ENCODE data around the gene MRTFA. TPM values are rescaled to one million over a fixed set of nuclear protein-coding genes. Genes with fewer than 3 reads are reported as not detected.

The MRTFA gene
- polyA plus RNA-seq, 2 of the 4 experiments (the other 2 are of a cell fraction): 6.8 to 48.3 TPM

DNA sequence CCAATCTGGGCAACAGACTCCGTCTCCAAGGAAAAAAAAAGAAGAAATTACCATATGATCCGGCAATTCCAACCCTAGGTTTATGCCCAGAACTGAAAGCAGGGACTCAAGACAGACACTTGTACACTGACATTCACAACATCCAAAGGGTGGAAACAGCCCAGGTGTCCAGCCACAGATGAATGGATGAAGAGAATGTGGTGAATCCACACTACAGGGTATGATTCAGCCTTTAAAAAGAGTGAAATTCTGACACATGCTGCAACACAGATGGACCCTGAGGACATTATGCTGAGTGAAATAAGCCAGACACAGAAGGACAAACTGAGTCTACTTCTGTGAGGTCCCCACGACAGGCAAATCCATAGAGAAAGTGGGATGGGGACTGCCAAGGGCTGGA, 222.2 kb downstream of the MRTFA start:
- no peak overlapping the region for H3K4me2 ChIP-seq
- ChIA-PET POLR2A (no interaction called here), CTCF (no interaction called here)
- H3K27ac ChIP-seq: no peak overlapping the region
- no peak for FAIRE-seq
- H3K9me3 ChIP-seq: no peaks in the 10 kb centered on the region
- H3K4me1 ChIP-seq: 0 out of 3 replicates have a peak, but pooled peaks cover 3% of the 10 kb centered on the region
- WGBS (ENCODE audit: missing lambda C conversion rate): 78% methylated on average over 3 of the region's 3 CpGs
- no peak; a peak in 1 of 6 replicates for ATAC-seq
- H3K4me3 ChIP-seq: no peak overlapping the region
- TF ChIP-seq MYC (IDR thresholded peaks at IDR 0.05; ENCODE audit: borderline replicate concordance, low read length): no peak
- TF ChIP-seq HOXA7 (CRISPR knock-in tag; IDR thresholded peaks at IDR 0.05): no peak
- no peak for TF ChIP-seq FOSB (CRISPR knock-in tag; IDR thresholded peaks at IDR 0.05)
- no peak for TF ChIP-seq PHF8 (IDR thresholded peaks at IDR 0.05; ENCODE audit: borderline replicate concordance, low read depth)
- TF ChIP-seq, protein P1, sequence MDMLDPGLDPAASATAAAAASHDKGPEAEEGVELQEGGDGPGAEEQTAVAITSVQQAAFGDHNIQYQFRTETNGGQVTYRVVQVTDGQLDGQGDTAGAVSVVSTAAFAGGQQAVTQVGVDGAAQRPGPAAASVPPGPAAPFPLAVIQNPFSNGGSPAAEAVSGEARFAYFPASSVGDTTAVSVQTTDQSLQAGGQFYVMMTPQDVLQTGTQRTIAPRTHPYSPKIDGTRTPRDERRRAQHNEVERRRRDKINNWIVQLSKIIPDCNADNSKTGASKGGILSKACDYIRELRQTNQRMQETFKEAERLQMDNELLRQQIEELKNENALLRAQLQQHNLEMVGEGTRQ (IDR thresholded peaks at IDR 0.05): no peak
- TF ChIP-seq EHF (CRISPR knock-in tag; IDR thresholded peaks at IDR 0.05): no peak
- TF ChIP-seq POLR2A (IDR thresholded peaks at IDR 0.05; ENCODE audit: low read length): no peak
- no peak for DNase-seq (ENCODE audit: low read depth in 1 of 2, low spot score in 1 of 2)

DNA sequence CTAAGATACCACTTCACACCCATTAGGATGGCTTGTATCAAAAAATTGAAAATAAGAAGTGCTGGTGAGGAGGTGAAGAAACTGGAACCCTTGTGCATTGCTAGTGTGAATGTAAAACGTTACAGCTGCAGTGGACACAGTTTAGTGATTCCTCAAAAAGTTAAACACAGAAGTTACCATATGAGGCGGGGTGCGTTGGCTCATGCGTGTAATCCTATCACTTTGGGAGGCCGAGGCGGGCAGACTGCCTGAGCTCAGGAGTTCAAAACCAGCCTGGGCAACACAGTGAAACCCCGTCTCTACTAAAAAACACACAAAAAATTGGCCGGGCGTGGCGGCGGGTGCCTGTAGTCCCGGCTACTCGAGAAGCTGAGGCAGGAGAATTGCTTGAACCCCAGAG, 222.6 kb downstream of the MRTFA start:
- Histone ChIP-seq H3K4me1 (0 out of 3 replicates have a peak, but pooled peaks cover 3% of the 10 kb centered on the region), H3K9me3 (no peaks in the 10 kb centered on the region), H3K4me2 (no peak overlapping the region), H3K27ac (no peak overlapping the region), H3K4me3 (no peak overlapping the region)
- no peak for ATAC-seq
- no peak for DNase-seq (ENCODE audit: low read depth in 1 of 2, low spot score in 1 of 2)
- TF ChIP-seq NPAS2 (CRISPR knock-in tag; IDR thresholded peaks at IDR 0.05; ENCODE audit: borderline replicate concordance) (no peak), CEBPB (IDR thresholded peaks at IDR 0.05) (no peak), ZC3H11A (IDR thresholded peaks at IDR 0.05) (no peak)
- POLR2A ChIA-PET: no interaction called here
- WGBS (ENCODE audit: missing lambda C conversion rate): 92% methylated on average over 13 of the region's 13 CpGs
- no peak for FAIRE-seq
- CTCF ChIA-PET: no interaction called here

DNA sequence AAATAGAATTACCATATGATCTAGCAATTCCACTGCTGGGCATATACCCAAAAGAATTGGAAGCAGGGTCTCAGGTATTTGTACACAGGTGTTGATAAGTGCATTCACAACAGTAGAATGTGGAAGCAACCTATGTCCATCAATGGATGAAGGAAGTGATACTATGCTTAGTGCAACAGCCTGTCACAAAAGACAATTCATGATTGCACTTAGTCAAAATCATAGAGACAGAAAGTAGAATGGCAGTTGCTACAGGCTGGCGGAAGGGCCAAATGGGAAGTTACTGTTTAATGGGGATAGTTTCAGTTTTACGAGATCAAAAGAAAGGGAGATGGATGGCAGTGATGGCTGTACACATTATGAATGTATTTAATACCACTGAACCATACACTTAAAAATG, 224.1 kb downstream of the MRTFA start:
- WGBS (ENCODE audit: missing lambda C conversion rate): 100% methylated on average over 2 of the region's 2 CpGs
- H3K27ac ChIP-seq: no peak overlapping the region
- POLR2A ChIA-PET: no interaction called here

DNA sequence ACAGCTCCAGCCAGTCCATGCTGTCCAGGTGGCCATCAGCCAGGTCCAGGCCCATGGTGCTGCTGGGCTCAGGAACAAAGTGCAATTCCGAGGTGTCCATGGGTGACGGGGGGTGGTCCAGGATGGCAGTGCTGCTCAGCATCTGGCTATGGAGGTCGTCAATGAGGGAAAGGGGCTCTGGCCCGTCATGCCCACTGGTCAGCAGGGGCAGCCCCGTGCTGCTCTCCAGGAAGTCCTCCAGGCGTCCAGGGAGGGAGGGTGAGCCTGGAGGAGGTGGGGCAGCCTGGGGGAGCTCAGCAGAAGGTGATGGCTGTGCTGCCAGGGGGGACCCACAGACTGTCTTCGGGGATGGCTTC, 225.0 kb downstream of the MRTFA start:
- no peak overlapping the region for H3K27ac ChIP-seq
- POLR2A ChIA-PET: no interaction called here
- H3K9me3 ChIP-seq: no peaks in the 10 kb centered on the region
- no peak overlapping the region for H3K4me2 ChIP-seq
- ATAC-seq (no peak), FAIRE-seq (no peak), DNase-seq (ENCODE audit: low read depth in 1 of 2, low spot score in 1 of 2) (no peak)
- CTCF ChIA-PET: no interaction called here
- no peak overlapping the region for H3K4me3 ChIP-seq
- H3K4me1 ChIP-seq: 0 out of 3 replicates have a peak, but pooled peaks cover 3% of the 10 kb centered on the region
- WGBS (ENCODE audit: missing lambda C conversion rate): 100% methylated on average over 1 of the region's 7 CpGs
- TF ChIP-seq CBX2 (IDR thresholded peaks at IDR 0.05; ENCODE audit: borderline replicate concordance, low read depth) (no peak), BHLHE40 (IDR thresholded peaks at IDR 0.05; ENCODE audit: low read depth, low read length) (no peak), HEYL (CRISPR knock-in tag; IDR thresholded peaks at IDR 0.05) (no peak), EP300 (IDR thresholded peaks at IDR 0.05) (no peak), GATA3 (IDR thresholded peaks at IDR 0.05; ENCODE audit: borderline replicate concordance) (no peak), MYC (IDR thresholded peaks at IDR 0.05; ENCODE audit: borderline replicate concordance, low read length) (no peak), FOXS1 (CRISPR knock-in tag; IDR thresholded peaks at IDR 0.05) (no peak), JUN (IDR thresholded peaks at IDR 0.05) (no peak), NFE2L2 (conservative IDR thresholded peaks at IDR 0.05; ENCODE audit: low read length) (no peak), NR3C1 (IDR thresholded peaks at IDR 0.05) (no peak)
- TF ChIP-seq, protein P2, sequence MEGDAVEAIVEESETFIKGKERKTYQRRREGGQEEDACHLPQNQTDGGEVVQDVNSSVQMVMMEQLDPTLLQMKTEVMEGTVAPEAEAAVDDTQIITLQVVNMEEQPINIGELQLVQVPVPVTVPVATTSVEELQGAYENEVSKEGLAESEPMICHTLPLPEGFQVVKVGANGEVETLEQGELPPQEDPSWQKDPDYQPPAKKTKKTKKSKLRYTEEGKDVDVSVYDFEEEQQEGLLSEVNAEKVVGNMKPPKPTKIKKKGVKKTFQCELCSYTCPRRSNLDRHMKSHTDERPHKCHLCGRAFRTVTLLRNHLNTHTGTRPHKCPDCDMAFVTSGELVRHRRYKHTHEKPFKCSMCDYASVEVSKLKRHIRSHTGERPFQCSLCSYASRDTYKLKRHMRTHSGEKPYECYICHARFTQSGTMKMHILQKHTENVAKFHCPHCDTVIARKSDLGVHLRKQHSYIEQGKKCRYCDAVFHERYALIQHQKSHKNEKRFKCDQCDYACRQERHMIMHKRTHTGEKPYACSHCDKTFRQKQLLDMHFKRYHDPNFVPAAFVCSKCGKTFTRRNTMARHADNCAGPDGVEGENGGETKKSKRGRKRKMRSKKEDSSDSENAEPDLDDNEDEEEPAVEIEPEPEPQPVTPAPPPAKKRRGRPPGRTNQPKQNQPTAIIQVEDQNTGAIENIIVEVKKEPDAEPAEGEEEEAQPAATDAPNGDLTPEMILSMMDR (IDR thresholded peaks at IDR 0.05): no peak

More for the DNA sequence above, 224.1 kb downstream of the MRTFA start:
- ATAC-seq: no peak
- H3K4me2 ChIP-seq: no peak overlapping the region
- TF ChIP-seq JUNB (IDR thresholded peaks at IDR 0.05): no peak
- no peak for TF ChIP-seq ZFP36 (IDR thresholded peaks at IDR 0.05; ENCODE audit: borderline replicate concordance, partially characterized antibody)
- no peak for TF ChIP-seq ZC3H11A (IDR thresholded peaks at IDR 0.05)
- no peak for TF ChIP-seq FOSL2 (IDR thresholded peaks at IDR 0.05)
- TF ChIP-seq FOSL2 (CRISPR knock-in tag; IDR thresholded peaks at IDR 0.05): no peak
- no peak for TF ChIP-seq HOXA7 (CRISPR knock-in tag; IDR thresholded peaks at IDR 0.05)
- TF ChIP-seq SREBF2 (IDR thresholded peaks at IDR 0.05): no peak
- no peak for TF ChIP-seq TFCP2L1 (CRISPR knock-in tag; IDR thresholded peaks at IDR 0.05)
- no peak for TF ChIP-seq HEYL (CRISPR knock-in tag; IDR thresholded peaks at IDR 0.05)
- no peak for TF ChIP-seq TP53 (CRISPR knock-in tag; IDR thresholded peaks at IDR 0.05)
- no peak for TF ChIP-seq RCOR1 (IDR thresholded peaks at IDR 0.05; ENCODE audit: low read depth, low read length)
- no peak for TF ChIP-seq RAD21 (conservative IDR thresholded peaks at IDR 0.05 in 1 of 2, IDR thresholded peaks at IDR 0.05 in 1 of 2)
- no peak for TF ChIP-seq ZSCAN20 (CRISPR knock-in tag; IDR thresholded peaks at IDR 0.05)
- TF ChIP-seq, protein P3, sequence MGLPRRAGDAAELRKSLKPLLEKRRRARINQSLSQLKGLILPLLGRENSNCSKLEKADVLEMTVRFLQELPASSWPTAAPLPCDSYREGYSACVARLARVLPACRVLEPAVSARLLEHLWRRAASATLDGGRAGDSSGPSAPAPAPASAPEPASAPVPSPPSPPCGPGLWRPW (IDR thresholded peaks at IDR 0.05): no peak
- no peak for TF ChIP-seq FOXS1 (CRISPR knock-in tag; IDR thresholded peaks at IDR 0.05)
- no peaks in the 10 kb centered on the region for H3K9me3 ChIP-seq
- 0 out of 3 replicates have a peak, but pooled peaks cover 3% of the 10 kb centered on the region for H3K4me1 ChIP-seq
- H3K4me3 ChIP-seq: no peak overlapping the region
- no peak for DNase-seq (ENCODE audit: low read depth in 1 of 2, low spot score in 1 of 2)
- CTCF ChIA-PET: no interaction called here
- FAIRE-seq: no peak

All from A549 (cell line).